BE2C (cell line): Measurements from ENCODE around the gene FMNL2.

Experiments used
- DNase-seq: peaks from one replicate; pipeline ENCODE4 v3.0.0-alpha.2; 2020
- H3K27me3 ChIP-seq: fragments of 250-450 bp; sonication (Bioruptor Pico); 2 replicates; pipeline ENCODE4 v1.5.1; 2020; ENCODE audit warnings: mild to moderate bottlenecking
- H3K36me3 ChIP-seq: fragments of 250-450 bp; sonication (Bioruptor Pico); 2 replicates; pipeline ENCODE4 v1.5.1; 2020; ENCODE audit warnings: mild to moderate bottlenecking
- H3K4me1 ChIP-seq: fragments of 250-450 bp; sonication (Bioruptor Pico); 2 replicates; pipeline ENCODE4 v1.5.1; 2020
- H3K4me3 ChIP-seq: 2 replicates; pipeline ENCODE4 v1.5.1; 2011; ENCODE audit warnings: low read depth, low read length
- H3K9me3 ChIP-seq: fragments of 250-450 bp; sonication (Bioruptor Pico); 2 replicates; pipeline ENCODE4 v1.5.1; 2020
- CTCF ChIP-seq: IDR thresholded peaks from 2 replicates; pipeline ENCODE4 v1.5.1; 2012; ENCODE audit warnings: mild to moderate bottlenecking, low read depth, low read length

Gene FMNL2

DNA sequence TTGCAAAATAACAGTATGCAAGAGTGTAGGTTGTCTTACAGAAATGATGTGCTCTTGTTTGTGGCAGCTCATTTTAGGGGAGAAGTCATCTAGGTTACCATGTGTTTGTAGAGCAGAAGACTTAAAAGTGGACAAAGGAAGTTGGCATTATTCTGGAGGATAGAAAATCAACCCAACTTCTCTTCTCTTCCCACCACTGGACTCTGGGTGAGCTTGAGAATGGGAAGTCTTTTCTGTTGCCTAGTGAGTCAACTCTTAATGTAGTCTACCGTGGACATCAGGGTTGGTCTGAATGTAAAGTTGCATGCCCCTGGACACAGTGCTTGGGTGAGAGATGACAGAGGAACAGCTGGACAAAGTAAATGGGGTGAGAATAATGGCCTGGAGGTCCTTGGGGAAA lies 98.3 kb downstream of the FMNL2 start:
- no peaks in the 10 kb centered on the region for H3K4me1 ChIP-seq

DNA sequence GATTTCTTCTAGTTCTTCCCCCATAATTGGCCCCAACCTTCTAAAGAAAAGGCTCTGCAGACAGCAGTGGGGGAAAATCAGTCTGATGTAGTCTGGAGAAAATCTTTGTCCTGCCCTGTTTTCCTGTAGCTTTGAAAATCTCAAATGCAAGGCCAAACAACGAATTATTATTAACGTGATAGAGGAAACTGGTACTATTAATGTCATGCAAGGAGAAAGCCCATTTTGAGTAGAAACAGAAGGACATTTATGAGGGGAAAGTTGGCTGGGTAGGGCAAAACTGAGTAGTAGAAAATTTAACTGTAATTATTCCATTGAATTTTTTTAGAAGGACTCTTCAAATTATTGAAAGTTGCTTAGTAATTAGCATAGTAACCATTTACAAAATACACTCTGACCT lies 98.8 kb downstream of the FMNL2 start:
- no peak for TF ChIP-seq CTCF
- no peak overlapping the region for H3K4me3 ChIP-seq
- no peaks in the 10 kb centered on the region for H3K4me1 ChIP-seq
- no peaks in the 10 kb centered on the region for H3K36me3 ChIP-seq
- DNase-seq, result no peak
- H3K27me3 ChIP-seq, result no peaks in the 10 kb centered on the region
- no peaks in the 10 kb centered on the region for H3K9me3 ChIP-seq

More for the DNA sequence above, 98.3 kb downstream of the FMNL2 start:
- Histone ChIP-seq H3K9me3 (no peaks in the 10 kb centered on the region), H3K4me3 (no peak overlapping the region), H3K27me3 (no peaks in the 10 kb centered on the region), H3K36me3 (no peaks in the 10 kb centered on the region)
- no peak for DNase-seq
- no peak for TF ChIP-seq CTCF

DNA sequence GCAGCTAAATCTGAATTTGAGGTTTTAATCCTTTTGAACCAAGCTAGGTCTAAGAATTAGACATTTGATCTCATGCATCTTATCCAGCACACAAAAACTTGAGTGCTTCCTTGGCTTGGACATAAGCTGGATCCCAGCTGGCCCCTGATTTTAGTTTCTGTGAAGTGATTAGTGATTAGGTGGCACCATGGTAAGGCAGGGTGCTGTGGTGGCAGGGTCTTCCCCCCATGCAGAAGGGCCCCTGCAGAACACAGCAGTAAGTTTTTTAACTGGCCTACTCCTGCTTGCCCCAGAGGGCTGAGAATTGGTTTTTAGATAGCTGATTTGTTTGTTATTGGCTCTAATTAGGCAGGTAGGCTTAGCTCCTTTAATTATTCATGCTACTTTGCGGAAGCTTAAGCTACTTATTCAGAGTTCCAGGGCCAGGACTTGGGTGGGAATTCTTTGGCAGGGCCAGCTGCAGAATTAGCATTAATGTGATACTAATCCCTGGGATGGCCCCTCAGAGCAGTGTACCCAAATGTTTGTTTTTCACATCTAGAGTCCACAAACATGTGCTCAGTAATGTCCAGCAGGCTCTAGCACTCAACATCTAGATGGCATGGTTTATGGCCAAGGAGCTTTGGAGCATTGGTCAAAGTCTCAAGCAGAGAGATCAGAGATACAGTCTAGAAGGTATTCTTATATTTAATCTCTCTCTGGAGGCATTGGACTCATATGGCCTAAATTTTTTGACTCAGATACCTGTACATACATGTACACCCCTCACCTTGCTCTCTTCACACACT lies 99.6 kb downstream of the FMNL2 start:
- no peaks in the 10 kb centered on the region for H3K27me3 ChIP-seq
- no peaks in the 10 kb centered on the region for H3K36me3 ChIP-seq
- H3K9me3 ChIP-seq, result no peaks in the 10 kb centered on the region
- DNase-seq, result no peak
- H3K4me3 ChIP-seq, result no peak overlapping the region
- no peaks in the 10 kb centered on the region for H3K4me1 ChIP-seq
- no peak for TF ChIP-seq CTCF

- no peaks in the 10 kb centered on the region for H3K27me3 ChIP-seq
- no peaks in the 10 kb centered on the region for H3K4me1 ChIP-seq
- no peak overlapping the region for H3K4me3 ChIP-seq
- no peaks in the 10 kb centered on the region for H3K9me3 ChIP-seq
- no peak for DNase-seq
- TF ChIP-seq CTCF, result no peak
- no peaks in the 10 kb centered on the region for H3K36me3 ChIP-seq
These were observed 101.2 kb downstream of the FMNL2 start for GRCh38 chr2:152436148-152436547.

- H3K4me3 ChIP-seq, result no peak overlapping the region
- H3K9me3 ChIP-seq, result no peaks in the 10 kb centered on the region
- no peaks in the 10 kb centered on the region for H3K36me3 ChIP-seq
- no peaks in the 10 kb centered on the region for H3K4me1 ChIP-seq
- DNase-seq, result no peak
- H3K27me3 ChIP-seq, result no peaks in the 10 kb centered on the region
- no peak for TF ChIP-seq CTCF
These were observed 102.5 kb downstream of the FMNL2 start for GRCh38 chr2:152437276-152438108.

GRCh38 chr2:152440049-152440448 lies 105.1 kb downstream of the FMNL2 start:
- no peak for TF ChIP-seq CTCF
- Histone ChIP-seq H3K27me3 (no peaks in the 10 kb centered on the region), H3K9me3 (no peaks in the 10 kb centered on the region), H3K4me1 (no peaks in the 10 kb centered on the region), H3K36me3 (no peaks in the 10 kb centered on the region), H3K4me3 (no peak overlapping the region)
- no peak for DNase-seq
